Neural cell (in vitro differentiated cells): ENCODE results near the gene TPH2.

Source experiments
- CTCF ChIP-seq: fragments of 450-650 bp; IDR thresholded peaks from 2 replicates; pipeline ENCODE4 v1.5.1; 2014; ENCODE audit warnings: antibody characterized with exemption, mild to moderate bottlenecking, moderate library complexity; ENCODE audit not compliant: poor library complexity, severe bottlenecking
- EP300 ChIP-seq: fragments of 450-650 bp; conservative IDR thresholded peaks from 2 replicates; pipeline ENCODE4 v1.6.1; 2014; ENCODE audit warnings: antibody characterized with exemption, mild to moderate bottlenecking, moderate library complexity; ENCODE audit not compliant: poor library complexity, severe bottlenecking
- EZH2 ChIP-seq: fragments of 200-600, 300-800 bp; shearing (Covaris generic), sonication (generic); IDR thresholded peaks from 2 replicates; pipeline ENCODE4 v1.6.1; 2014; ENCODE audit warnings: antibody characterized with exemption, low read length, borderline replicate concordance, mild to moderate bottlenecking; ENCODE audit not compliant: insufficient read depth, poor library complexity, severe bottlenecking
- MXI1 ChIP-seq: fragments of 450-650 bp; conservative IDR thresholded peaks from 2 replicates; pipeline ENCODE4 v1.6.1; 2014; ENCODE audit warnings: antibody characterized with exemption, mild to moderate bottlenecking; ENCODE audit not compliant: poor library complexity, severe bottlenecking
- POLR2AphosphoS5 ChIP-seq: IDR thresholded peaks from 2 replicates; pipeline ENCODE4 v1.6.1; 2012
- RAD21 ChIP-seq: fragments of 450-650 bp; conservative IDR thresholded peaks from 2 replicates; pipeline ENCODE4 v1.6.1; 2014; ENCODE audit warnings: antibody characterized with exemption, mild to moderate bottlenecking, moderate library complexity
- REST ChIP-seq: IDR thresholded peaks from 2 replicates; pipeline ENCODE4 v1.6.1; 2012; ENCODE audit warnings: borderline replicate concordance
- SMC3 ChIP-seq: fragments of 450-650 bp; conservative IDR thresholded peaks from 2 replicates; pipeline ENCODE4 v1.6.1; 2014; ENCODE audit warnings: antibody characterized with exemption, mild to moderate bottlenecking, moderate library complexity; ENCODE audit not compliant: poor library complexity
- TAF1 ChIP-seq: IDR thresholded peaks from 2 replicates; pipeline ENCODE4 v1.6.1; 2012; ENCODE audit warnings: low read depth

GRCh38 chr12:72035625-72036024, 97.0 kb downstream of the TPH2 start:
- TF ChIP-seq EP300, result no peak
- no peak for TF ChIP-seq CTCF
- TF ChIP-seq SMC3, result no peak
- no peak for TF ChIP-seq MXI1
- TF ChIP-seq EZH2, result no peak
- TF ChIP-seq RAD21, result no peak
- no peak for TF ChIP-seq POLR2AphosphoS5
- no peak for TF ChIP-seq TAF1
- TF ChIP-seq REST, result no peak
